GM21723 (cell line): ENCODE results near the gene PRC1.
"Not testable (repeated sequence)": the region's sequence is repeated elsewhere in the genome, so short reads cannot be mapped to it uniquely, and the experiment has no call there.

Experiments
- ATAC-seq: cut with Tn5 transposase; IDR thresholded peaks from one replicate; pipeline ENCODE4 v1.9.1; 2021; ENCODE audit warnings: mild to moderate bottlenecking, moderate library complexity; ENCODE audit not compliant: unreplicated experiment

Gene PRC1

GRCh38 chr15:90994417-90995311 lies at the start of gene PRC1:
PRC1 (minus strand) TSS chr15:90994535; CDS start chr15:90994417, 118 bp downstream.
- peak; percentile 95 for ATAC-seq

GRCh38 chr15:91043202-91043874 lies 49.0 kb upstream of the PRC1 start:
- ATAC-seq, result no peak

DNA sequence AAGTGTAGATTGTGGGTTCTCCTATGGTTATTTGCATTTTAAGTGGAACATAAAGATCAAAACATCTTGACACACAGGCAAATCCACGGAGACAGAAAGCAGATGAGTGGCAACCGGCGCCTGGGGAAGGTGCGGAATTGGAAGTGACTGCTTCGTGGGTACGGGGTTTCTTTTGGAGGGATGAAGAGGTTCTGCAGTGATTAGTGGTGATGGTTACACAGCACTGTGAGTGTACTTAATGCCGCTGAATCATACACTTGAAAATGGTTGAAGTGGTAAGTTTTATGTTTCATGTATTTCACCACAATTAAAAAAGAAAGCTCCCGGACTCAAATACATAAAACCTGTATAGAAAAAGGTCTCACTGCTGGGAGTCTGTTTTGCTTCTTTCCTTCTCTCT lies 46.5 kb upstream of the PRC1 start:
- no peak for ATAC-seq

DNA sequence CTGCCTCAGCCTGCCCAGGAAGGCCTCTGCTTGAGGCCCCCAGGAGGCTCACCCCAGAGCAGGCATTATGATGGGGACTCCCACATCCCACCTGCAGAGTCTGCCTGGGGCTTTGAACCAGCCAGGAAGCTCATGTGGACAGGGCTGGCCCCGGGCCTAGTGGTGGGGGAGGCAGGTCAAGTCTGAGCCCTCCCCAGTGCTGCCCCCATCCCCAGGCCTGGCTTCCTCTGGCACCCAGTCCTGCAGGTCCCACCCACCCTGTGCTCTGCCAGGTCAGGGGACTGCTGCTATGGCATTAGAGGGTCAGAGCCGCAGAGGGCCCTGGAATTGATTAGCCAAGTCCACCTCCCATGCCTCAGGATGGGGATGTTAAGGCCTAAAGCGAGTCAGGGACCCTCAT lies 45.7 kb upstream of the PRC1 start:
- no peak for ATAC-seq

GRCh38 chr15:91032919-91033803 lies 38.8 kb upstream of the PRC1 start:
- peak; percentile 70 for ATAC-seq

GRCh38 chr15:91031796-91032195 lies 37.5 kb upstream of the PRC1 start:
- ATAC-seq, result no peak

- no peak for ATAC-seq
These were observed 33.3 kb upstream of the PRC1 start for GRCh38 chr15:91027677-91028076.

GRCh38 chr15:91023720-91024119 lies 29.4 kb upstream of the PRC1 start:
- ATAC-seq, result no peak

- no peak for ATAC-seq
These were observed 28.4 kb upstream of the PRC1 start for GRCh38 chr15:91022832-91023129.

GRCh38 chr15:91022075-91022831 lies 27.9 kb upstream of the PRC1 start, which contains the start of gene VPS33B:
VPS33B (minus strand) TSS chr15:91022594; CDS start chr15:91022249, 345 bp downstream.
- peak; percentile 77 for ATAC-seq

DNA sequence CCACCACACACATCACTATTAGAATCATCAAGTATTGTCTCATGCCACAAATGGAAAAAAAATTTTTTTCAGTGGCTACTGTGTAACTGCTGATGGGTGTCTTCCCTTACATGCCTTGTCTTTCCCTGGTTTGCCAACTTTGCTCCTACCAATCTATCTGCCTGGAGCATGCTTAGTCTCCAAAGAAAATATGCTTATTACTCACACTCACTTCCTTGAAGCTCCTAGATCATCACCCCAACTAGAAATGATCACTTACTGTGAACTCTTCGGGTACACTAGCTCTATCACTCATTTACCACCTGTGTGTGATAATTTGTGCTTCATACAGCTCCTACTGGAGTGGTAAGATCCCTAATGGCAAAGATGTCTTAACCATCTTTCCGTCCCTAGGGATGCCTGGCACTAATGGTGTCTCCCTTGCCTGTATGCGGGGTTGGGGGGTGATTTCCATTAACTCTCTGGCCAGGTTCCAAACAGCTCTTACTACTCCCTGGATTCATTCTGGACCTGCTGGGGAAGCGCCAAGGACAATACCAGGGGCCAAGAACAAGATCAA lies 27.3 kb upstream of the PRC1 start:
- ATAC-seq, result peak; percentile 9

DNA sequence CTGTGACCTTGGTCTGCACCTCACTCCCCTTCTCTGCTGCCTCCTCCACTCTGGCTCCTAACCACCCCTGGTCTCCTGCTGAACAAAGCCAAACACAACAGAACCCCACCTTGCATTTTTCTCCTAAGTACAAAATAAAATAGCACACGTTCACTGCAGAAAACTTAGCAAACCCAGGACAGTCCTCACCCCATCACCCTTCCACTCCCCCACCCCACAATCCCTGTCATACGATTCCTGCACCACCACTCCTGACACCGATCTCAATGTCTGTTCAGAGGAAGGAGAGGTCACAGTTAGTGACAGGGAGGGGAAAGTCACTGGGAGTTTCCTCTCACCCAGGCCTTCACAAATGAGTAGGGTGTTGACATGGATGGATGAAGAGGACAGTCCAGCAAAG lies 23.8 kb upstream of the PRC1 start:
- no peak for ATAC-seq

DNA sequence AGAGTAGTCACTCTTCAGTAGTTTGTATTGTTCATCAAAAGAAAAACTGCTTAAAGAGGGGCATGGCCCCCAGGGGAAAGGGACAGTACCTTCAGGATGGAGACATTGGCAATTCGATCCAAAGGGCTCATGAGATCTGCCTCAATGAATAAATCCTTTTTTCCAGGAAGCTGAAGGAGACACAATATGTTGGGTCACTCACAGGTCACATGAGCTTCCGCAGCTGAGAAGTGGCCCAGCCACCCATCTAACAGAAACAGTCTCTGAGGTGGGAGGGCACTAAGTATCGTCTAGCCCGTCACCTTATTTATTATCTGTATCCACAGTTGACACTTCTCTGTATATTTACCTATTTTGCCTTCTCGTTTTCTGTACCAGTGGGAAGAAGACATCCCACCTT lies 23.4 kb upstream of the PRC1 start:
- ATAC-seq, result no peak

- not testable (repeated sequence) for ATAC-seq
These were observed 19.4 kb upstream of the PRC1 start for GRCh38 chr15:91013701-91014100.

DNA sequence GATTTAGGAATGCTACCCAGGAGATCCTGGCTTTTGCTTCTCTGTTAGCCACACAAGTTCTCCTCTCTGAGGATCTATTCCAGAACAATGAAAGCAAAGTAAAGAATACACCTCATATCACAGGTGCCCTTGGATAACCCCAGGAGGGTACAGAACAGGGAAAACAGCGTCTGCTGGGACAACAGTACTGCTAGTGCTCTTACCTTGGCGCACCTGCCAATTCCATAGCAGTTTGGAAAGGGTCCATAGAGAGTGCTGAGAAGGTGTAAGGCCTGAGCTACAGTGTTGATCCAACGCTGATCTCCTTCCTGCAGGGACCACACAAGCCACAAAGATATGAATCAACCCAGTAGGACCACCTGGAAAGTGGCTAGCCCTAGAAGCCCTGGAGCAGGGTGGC lies 12.9 kb upstream of the PRC1 start:
- no peak for ATAC-seq

DNA sequence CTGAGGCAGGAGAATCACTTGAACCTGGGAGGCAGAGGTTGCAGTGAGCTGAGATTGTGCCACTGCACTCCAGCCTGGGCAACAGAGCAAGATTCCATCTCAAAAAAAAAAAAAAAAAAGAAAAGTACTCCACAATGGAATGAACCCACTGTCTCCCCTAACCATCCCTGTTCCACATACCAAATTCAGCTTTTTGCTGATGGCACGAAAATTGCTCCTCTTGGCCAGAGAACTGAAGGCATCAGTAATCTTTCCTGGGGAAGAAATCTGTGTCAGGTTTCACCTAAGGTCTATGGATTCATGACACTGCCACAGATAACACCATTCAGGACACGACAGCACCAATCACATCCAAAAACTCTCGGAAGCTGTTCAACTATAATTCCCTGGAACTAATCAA lies 6.9 kb upstream of the PRC1 start:
- no peak for ATAC-seq

DNA sequence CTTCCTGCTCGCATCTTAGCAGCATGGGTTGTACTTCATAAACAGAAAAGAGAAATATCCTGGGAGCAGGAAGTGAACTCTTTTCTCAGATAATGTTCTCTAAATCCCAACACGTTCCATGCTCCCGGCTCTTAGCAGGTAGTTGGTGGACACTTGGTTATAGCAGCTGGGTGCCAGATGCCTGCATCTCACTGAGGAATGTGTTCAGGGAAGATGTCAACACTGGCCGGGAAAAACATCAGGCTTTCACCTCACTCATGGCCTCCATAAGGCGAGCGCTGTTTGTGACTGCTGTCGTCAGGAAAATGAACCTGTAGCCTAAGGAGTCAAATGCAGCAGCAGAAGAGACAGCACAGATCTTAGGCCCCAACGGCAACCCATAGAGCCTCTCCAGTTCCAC lies 4.4 kb upstream of the PRC1 start:
- no peak for ATAC-seq

GRCh38 chr15:90994059-90994416 lies 297 bp downstream of the PRC1 start:
- ATAC-seq, result peak; percentile 25

- ATAC-seq, result no peak
These were observed 2.6 kb downstream of the PRC1 start for GRCh38 chr15:90991587-90992285.

- no peak for ATAC-seq
These were observed 3.9 kb downstream of the PRC1 start for GRCh38 chr15:90990446-90990845.
